Adrenal gland (tissue), 12 donors: ENCODE results near the gene RTP1. TPM values are rescaled to one million over a fixed set of nuclear protein-coding genes. Genes with fewer than 3 reads are reported as not detected.
A peak's percentile ranks its signal among the peaks of the same experiment; 100 is the strongest.

Experiments used
- DNase-seq, 7 donors: peaks; one replicate each; pipeline ENCODE4 v3.0.0-alpha.2; 2019 to 2020
- H3K27ac ChIP-seq, 5 donors: fragments of 200-600 bp; sonication (generic) in 4 of 5; 1 replicate in 3 of 5; 2 replicates in 2 of 5; pipeline versions ENCODE4 v1.5.1 to v1.8.0; 2016 to 2020; ENCODE audit warnings: mild to moderate bottlenecking in 1 of 5
- H3K27me3 ChIP-seq: fragments of 200-600 bp; 2 replicates; pipeline ENCODE4 v1.8.0; 2021
- H3K36me3 ChIP-seq, 2 donors: fragments of 200-600 bp; replicated peaks in 1 of 2; 1 replicate in 1 of 2; 2 replicates in 1 of 2; pipeline versions ENCODE4 v1.5.1 to v1.8.0; 2018 to 2022
- H3K4me1 ChIP-seq, 2 donors: fragments of 200-600 bp; replicated peaks in 1 of 2; 1 replicate in 1 of 2; 2 replicates in 1 of 2; pipeline versions ENCODE4 v1.5.1 to v1.8.0; 2018 to 2021
- H3K4me3 ChIP-seq, 4 donors: fragments of 200-600 bp; sonication (generic) in 3 of 4; one replicate each; pipeline ENCODE4 v1.5.1; 2016 to 2018
- H3K9me3 ChIP-seq, 3 donors: fragments of 200-600 bp; sonication (generic) in 1 of 3; replicated peaks in 1 of 3; 1 replicate in 2 of 3; 2 replicates in 1 of 3; pipeline versions ENCODE4 v1.5.1 to v1.8.0; 2016 to 2021
- CTCF ChIP-seq, 6 experiments: fragments of 450-650 bp in 4 of 6; fragments of 200-600 bp in 2 of 6; sonication (generic) in 1 of 6; IDR thresholded peaks; 1 replicate in 5 of 6; 2 replicates in 1 of 6; pipeline versions ENCODE4 v1.5.1 to v1.8.0; 2016 to 2021; ENCODE audit warnings: antibody characterized with exemption in 6 of 6, mild to moderate bottlenecking in 2 of 6, moderate library complexity in 1 of 6
- POLR2A ChIP-seq, 2 donors: fragments of 450-650 bp; IDR thresholded peaks; one replicate each; pipeline ENCODE4 v1.6.1; 2017; ENCODE audit warnings: antibody characterized with exemption in 2 of 2, mild to moderate bottlenecking in 2 of 2, moderate library complexity in 1 of 2
- WGBS, 4 donors: extraction: QIAGEN DNeasy Blood & Tissue Kit in 2 of 4; methylation state at CpG; one replicate each; pipeline versions ENCODE4 v1.1.5 to v1.1.7; 2013 to 2017; 5-methylcytosine and 5-hydroxymethylcytosine counted together
- intact Hi-C, 2 donors: fragments of 100-400 bp; cut with DNase I; formaldehyde crosslinking; loops; one replicate each; pipeline versions ENCODE4 v1.14.1 to v1.15.0; 2022 to 2023
- polyA plus RNA-seq, 3 donors: library from polyadenylated mRNA; stranded (reverse); fragments of 200-250 nt in 2 of 3; fragments of 350-450 nt in 1 of 3; fragmentation: Illumina TruSeq in 1 of 3; extraction: RNeasy Lipid Tissue Mini Kit (QIAGEN cat#74804) in 1 of 3; gene quantifications; one replicate each; pipeline ENCODE4 v1.2.3, GENCODE V29; 2013 to 2014
- total RNA-seq, 9 donors: library from RNA; depleted of rRNA in 4 of 9; stranded (reverse); fragments of >200 nt in 4 of 9; fragments of 120-200 nt in 1 of 9; fragmentation: NEBNext Ultra II Directional in 1 of 9; extraction: Animal tissue kit (Norgen Biotek cat#: 25700) in 1 of 9; gene quantifications; one replicate each; pipeline versions ENCODE4 v1.1.0 to v1.2.4, GENCODE V29; 2013 to 2023
- donor health status: healthy with polysubstance abuse.
- donor health status: Bipolar disorder and iron deficiency.
- donor health status: DM: yes; HTN: yes; CAD: no.
- donor health status: DM: no; HTN: no; CAD: no.
- donor health status: DM: no; HTN: no; CAD: no.
- donor health status: DM: yes; HTN: yes; CAD: no.

RTP1 gene
- total and polyA plus RNA-seq, 12 donors = 0.03 to 0.11 TPM; not detected in 10

GRCh38 chr3:187183210-187183862, 13.9 kb upstream of the RTP1 start:
- no peaks in the 10 kb centered on the region for H3K36me3 ChIP-seq
- WGBS, 4 donors = 59 to 73% (median 70%) methylated on average over 7 of the region's 7 CpGs
- H3K27me3 ChIP-seq = no peaks in the 10 kb centered on the region
- intact Hi-C loops = no loop called here
- H3K27ac ChIP-seq = no peak overlapping the region
- DNase-seq = peak in 1 of 7 donors; percentile 2
- H3K4me3 ChIP-seq = no peak overlapping the region
- TF ChIP-seq CTCF (IDR thresholded peaks at IDR 0.05) = no peak
- no peak for TF ChIP-seq POLR2A (IDR thresholded peaks at IDR 0.05)
- H3K4me1 ChIP-seq = no peaks in the 10 kb centered on the region
- H3K9me3 ChIP-seq = no peaks in the 10 kb centered on the region

GRCh38 chr3:187183903-187184302, 13.4 kb upstream of the RTP1 start:
- WGBS, 4 donors = 68 to 80% (median 75%) methylated on average over 4 to 6 of the region's 6 CpGs
- intact Hi-C loops = no loop called here
- TF ChIP-seq CTCF (IDR thresholded peaks at IDR 0.05) = no peak
- TF ChIP-seq POLR2A (IDR thresholded peaks at IDR 0.05) = no peak
- Histone ChIP-seq H3K4me3 (no peak overlapping the region), H3K36me3 (no peaks in the 10 kb centered on the region), H3K9me3 (no peaks in the 10 kb centered on the region), H3K4me1 (no peaks in the 10 kb centered on the region), H3K27me3 (no peaks in the 10 kb centered on the region), H3K27ac (no peak overlapping the region)
- DNase-seq = no peak

- WGBS, 4 donors = 78 to 94% (median 93%) methylated on average over 4 of the region's 4 CpGs
- Histone ChIP-seq H3K36me3 (no peaks in the 10 kb centered on the region), H3K27ac (no peak overlapping the region), H3K27me3 (no peaks in the 10 kb centered on the region), H3K4me3 (no peak overlapping the region), H3K4me1 (no peaks in the 10 kb centered on the region), H3K9me3 (no peaks in the 10 kb centered on the region)
- no peak for DNase-seq
- intact Hi-C loops = no loop called here
- no peak for TF ChIP-seq POLR2A (IDR thresholded peaks at IDR 0.05)
- TF ChIP-seq CTCF (IDR thresholded peaks at IDR 0.05) = no peak
Measured at GRCh38 chr3:187185759-187186158, 11.5 kb upstream of the RTP1 start.

- Histone ChIP-seq H3K27ac (no peak overlapping the region), H3K27me3 (no peaks in the 10 kb centered on the region), H3K4me1 (no peaks in the 10 kb centered on the region), H3K36me3 (no peaks in the 10 kb centered on the region), H3K4me3 (no peak overlapping the region), H3K9me3 (no peaks in the 10 kb centered on the region)
- TF ChIP-seq CTCF (IDR thresholded peaks at IDR 0.05) (no peak), POLR2A (IDR thresholded peaks at IDR 0.05) (no peak)
- DNase-seq = no peak
- WGBS, 4 donors = 68 to 86% (median 78%) methylated on average over 2 of the region's 2 CpGs
- intact Hi-C loops = no loop called here
Measured at GRCh38 chr3:187186375-187186774, 10.9 kb upstream of the RTP1 start.
